DND-41 (cell line): ENCODE data around the gene TKFC.

Source experiments
- CTCF ChIP-seq: IDR thresholded peaks from 2 replicates; pipeline ENCODE4 v1.5.1; 2012; ENCODE audit warnings: borderline replicate concordance, low read length, moderate library complexity, mild to moderate bottlenecking; ENCODE audit not compliant: poor library complexity, severe bottlenecking; ENCODE audit errors: extremely low read depth
- EZH2 ChIP-seq: IDR thresholded peaks from 3 replicates; pipeline ENCODE4 v1.6.1; 2012; ENCODE audit warnings: borderline replicate concordance, low read depth, mild to moderate bottlenecking, moderate library complexity, low read length, inconsistent platforms; ENCODE audit not compliant: severe bottlenecking

GRCh38 chr11:61331651-61332050 lies 1.4 kb upstream of the TKFC start:
- TF ChIP-seq CTCF (no peak), EZH2 (no peak)
